Retina (tissue), 1 donor: ENCODE data around the gene KRTAP10-1.

ENCODE experiments used
- DNase-seq: peaks from one replicate; pipeline ENCODE4 v3.0.0-alpha.2; 2016

KRTAP10-1 gene

GRCh38 chr21:44527156-44527982 lies 12.6 kb downstream of the KRTAP10-1 start:
- no peak for DNase-seq

- DNase-seq = no peak
Observed at GRCh38 chr21:44526096-44526997, 13.6 kb downstream of the KRTAP10-1 start.

GRCh38 chr21:44525391-44526095 lies 14.5 kb downstream of the KRTAP10-1 start:
- DNase-seq = no peak

GRCh38 chr21:44524414-44525371 lies 15.3 kb downstream of the KRTAP10-1 start:
- DNase-seq = no peak

- no peak for DNase-seq
Observed at GRCh38 chr21:44523567-44524413, 16.2 kb downstream of the KRTAP10-1 start.

GRCh38 chr21:44522753-44523204 lies 17.2 kb downstream of the KRTAP10-1 start:
- no peak for DNase-seq

- DNase-seq = no peak
Observed at GRCh38 chr21:44521928-44522752, 17.9 kb downstream of the KRTAP10-1 start.

- DNase-seq = no peak
Observed at GRCh38 chr21:44521301-44521927, 18.6 kb downstream of the KRTAP10-1 start.

GRCh38 chr21:44520326-44521300 lies 19.4 kb downstream of the KRTAP10-1 start:
- no peak for DNase-seq

- no peak for DNase-seq
Observed at GRCh38 chr21:44519346-44520325, 20.4 kb downstream of the KRTAP10-1 start.

- peak; percentile 67 for DNase-seq
Observed at GRCh38 chr21:44518686-44519085, 21.3 kb downstream of the KRTAP10-1 start.

- no peak for DNase-seq
Observed at GRCh38 chr21:44517175-44517899, 22.7 kb downstream of the KRTAP10-1 start.

GRCh38 chr21:44516828-44517174 lies 23.2 kb downstream of the KRTAP10-1 start:
- no peak for DNase-seq

GRCh38 chr21:44516342-44516741 lies 23.7 kb downstream of the KRTAP10-1 start:
- no peak for DNase-seq

- no peak for DNase-seq
Observed at GRCh38 chr21:44515359-44516165, 24.4 kb downstream of the KRTAP10-1 start.
